ENCODE measurements around the gene DLL4.
"Not testable (repeated sequence)": the region's sequence is repeated elsewhere in the genome, so short reads cannot be mapped to it uniquely, and the experiment has no call there.

Gene DLL4

GRCh38 chr15:40960151-40960885, 31.2 kb downstream of the DLL4 start:
- no peak for DNase-seq (ENCODE audit: low spot score)
- TF ChIP-seq, protein P1, sequence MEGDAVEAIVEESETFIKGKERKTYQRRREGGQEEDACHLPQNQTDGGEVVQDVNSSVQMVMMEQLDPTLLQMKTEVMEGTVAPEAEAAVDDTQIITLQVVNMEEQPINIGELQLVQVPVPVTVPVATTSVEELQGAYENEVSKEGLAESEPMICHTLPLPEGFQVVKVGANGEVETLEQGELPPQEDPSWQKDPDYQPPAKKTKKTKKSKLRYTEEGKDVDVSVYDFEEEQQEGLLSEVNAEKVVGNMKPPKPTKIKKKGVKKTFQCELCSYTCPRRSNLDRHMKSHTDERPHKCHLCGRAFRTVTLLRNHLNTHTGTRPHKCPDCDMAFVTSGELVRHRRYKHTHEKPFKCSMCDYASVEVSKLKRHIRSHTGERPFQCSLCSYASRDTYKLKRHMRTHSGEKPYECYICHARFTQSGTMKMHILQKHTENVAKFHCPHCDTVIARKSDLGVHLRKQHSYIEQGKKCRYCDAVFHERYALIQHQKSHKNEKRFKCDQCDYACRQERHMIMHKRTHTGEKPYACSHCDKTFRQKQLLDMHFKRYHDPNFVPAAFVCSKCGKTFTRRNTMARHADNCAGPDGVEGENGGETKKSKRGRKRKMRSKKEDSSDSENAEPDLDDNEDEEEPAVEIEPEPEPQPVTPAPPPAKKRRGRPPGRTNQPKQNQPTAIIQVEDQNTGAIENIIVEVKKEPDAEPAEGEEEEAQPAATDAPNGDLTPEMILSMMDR (IDR thresholded peaks at IDR 0.05; ENCODE audit: extremely low read depth, missing control alignments): no peak

- no peak for DNase-seq (ENCODE audit: low spot score)
Observed at GRCh38 chr15:40960925-40961324, 31.8 kb downstream of the DLL4 start.

DNA sequence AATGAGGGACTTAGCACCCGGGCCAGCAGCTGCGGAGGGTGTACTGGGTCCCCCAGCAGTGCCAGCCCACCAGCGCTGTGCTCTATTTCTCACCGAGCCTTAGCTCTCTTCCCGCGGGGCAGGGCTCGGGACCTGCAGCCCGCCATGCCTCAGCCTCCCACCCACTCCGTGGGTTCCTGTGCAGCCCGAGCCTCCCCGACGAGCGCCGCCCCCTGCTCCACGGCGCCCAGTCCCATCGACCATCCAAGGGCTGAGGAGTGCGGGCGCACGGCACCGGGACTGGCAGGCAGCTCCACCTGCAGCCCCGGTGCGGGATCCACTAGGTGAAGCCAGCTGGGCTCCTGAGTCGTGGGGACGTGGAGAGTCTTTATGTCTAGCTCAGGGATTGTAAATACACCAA, 32.6 kb downstream of the DLL4 start:
- not testable (repeated sequence) for DNase-seq (ENCODE audit: low spot score)

More at GRCh38 chr15:40960925-40961324, 31.8 kb downstream of the DLL4 start:
- TF ChIP-seq, protein P1 (IDR thresholded peaks at IDR 0.05; ENCODE audit: extremely low read depth, missing control alignments): no peak

GRCh38 chr15:40962317-40962716, 33.2 kb downstream of the DLL4 start:
- not testable (repeated sequence) for DNase-seq (ENCODE audit: low spot score)

- TF ChIP-seq, protein P1 (IDR thresholded peaks at IDR 0.05; ENCODE audit: extremely low read depth, missing control alignments): no peak
- no peak for DNase-seq (ENCODE audit: low spot score)
Observed at GRCh38 chr15:40963201-40963600, 34.1 kb downstream of the DLL4 start.

GRCh38 chr15:40964006-40964405, 34.9 kb downstream of the DLL4 start:
- TF ChIP-seq, protein P1 (IDR thresholded peaks at IDR 0.05; ENCODE audit: extremely low read depth, missing control alignments): no peak
- DNase-seq (ENCODE audit: low spot score): no peak

GRCh38 chr15:40964634-40965033, 35.5 kb downstream of the DLL4 start:
- DNase-seq (ENCODE audit: low spot score): no peak
- TF ChIP-seq, protein P1 (IDR thresholded peaks at IDR 0.05; ENCODE audit: extremely low read depth, missing control alignments): no peak

DNA sequence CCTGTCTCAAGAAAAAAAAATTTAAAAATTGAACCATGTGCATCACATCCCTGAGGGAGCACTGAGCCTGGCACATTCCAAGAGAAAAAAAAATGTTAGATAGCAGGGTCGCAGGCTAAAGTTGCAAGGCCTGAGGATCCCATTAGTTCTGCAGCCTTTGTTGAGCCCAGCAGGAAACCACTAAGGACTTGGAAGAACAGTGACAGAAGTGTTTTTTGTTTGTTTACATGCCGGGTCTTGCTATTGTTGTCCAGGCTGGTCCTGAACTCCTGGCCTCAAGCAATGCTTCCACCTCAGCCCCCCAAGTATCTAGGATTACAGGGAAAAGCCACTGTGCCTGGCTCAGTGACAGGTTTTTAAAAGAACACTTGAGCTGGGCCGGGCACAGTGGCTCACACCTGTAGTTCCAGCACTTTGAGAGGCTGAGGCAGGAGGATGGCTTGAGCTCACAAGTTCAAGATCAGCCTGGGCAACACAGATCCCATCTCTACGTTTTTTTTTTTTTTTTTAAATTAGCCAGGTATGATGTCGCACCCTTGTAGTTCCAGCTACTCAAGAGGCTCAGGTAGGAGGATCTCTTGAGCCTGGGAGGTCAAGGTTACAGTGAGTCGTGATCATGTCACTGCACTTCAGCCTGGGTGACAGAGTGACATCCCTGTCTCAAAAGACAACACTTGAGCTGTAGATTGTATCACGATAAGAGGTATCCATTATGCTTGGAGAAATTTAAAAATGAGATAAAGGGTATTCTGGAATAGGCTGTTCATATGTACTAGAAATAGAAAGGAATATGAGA, 39.3 kb downstream of the DLL4 start:
- no peak for DNase-seq (ENCODE audit: low spot score)
- TF ChIP-seq, protein P1 (IDR thresholded peaks at IDR 0.05; ENCODE audit: extremely low read depth, missing control alignments): no peak
